HG02763 (cell line): ENCODE data around the gene MOV10L1.
"Not testable (repeated sequence)": the region's sequence is repeated elsewhere in the genome, so short reads cannot be mapped to it uniquely, and the experiment has no call there.

Experiments
- ATAC-seq: cut with Tn5 transposase; IDR thresholded peaks from one replicate; pipeline ENCODE4 v1.9.1; 2021; ENCODE audit warnings: mild to moderate bottlenecking, moderate library complexity; ENCODE audit not compliant: unreplicated experiment

The MOV10L1 gene

DNA sequence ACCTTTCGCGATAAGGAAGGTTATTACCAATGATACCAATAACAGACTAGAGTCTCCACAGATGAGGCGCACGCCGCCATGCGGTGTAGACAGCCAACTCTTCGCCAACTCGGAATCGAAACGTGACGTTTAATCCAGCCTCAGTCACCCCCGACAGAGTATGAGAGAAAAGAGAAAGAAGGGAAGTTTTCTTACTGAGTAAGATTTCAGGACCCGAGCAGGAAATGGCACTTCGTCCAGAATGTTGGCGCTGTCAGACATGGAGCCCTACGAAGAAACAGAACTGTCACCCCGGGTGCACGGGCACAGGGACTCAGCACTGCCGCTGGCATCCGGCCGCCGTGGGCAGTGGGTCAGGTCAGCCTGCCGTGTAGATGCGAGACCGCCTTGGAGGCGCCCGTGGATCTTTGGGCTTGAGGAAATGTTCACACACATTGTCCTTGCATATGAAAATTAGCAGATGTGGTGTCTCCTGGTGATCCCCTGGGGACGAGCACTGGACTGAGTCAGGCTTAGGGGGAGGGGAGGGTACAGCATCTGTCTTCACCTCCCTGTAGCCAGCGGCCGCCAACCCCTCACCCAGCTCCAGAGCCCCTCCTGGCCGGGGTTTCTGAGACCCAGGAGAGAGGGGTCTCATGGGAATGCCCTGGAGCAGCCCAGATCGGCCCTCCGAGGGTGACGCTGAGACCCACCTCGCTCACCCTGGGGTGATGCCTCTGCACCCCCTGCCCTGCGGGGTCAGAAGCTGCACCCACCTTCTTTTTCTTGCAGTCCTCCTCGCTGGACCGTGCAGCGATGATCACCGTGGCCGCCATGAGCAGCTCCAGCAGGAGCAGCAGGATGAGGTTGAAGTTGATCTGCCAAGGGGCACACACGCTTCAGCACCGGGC lies 12.9 kb upstream of the MOV10L1 start:
- ATAC-seq: no peak

DNA sequence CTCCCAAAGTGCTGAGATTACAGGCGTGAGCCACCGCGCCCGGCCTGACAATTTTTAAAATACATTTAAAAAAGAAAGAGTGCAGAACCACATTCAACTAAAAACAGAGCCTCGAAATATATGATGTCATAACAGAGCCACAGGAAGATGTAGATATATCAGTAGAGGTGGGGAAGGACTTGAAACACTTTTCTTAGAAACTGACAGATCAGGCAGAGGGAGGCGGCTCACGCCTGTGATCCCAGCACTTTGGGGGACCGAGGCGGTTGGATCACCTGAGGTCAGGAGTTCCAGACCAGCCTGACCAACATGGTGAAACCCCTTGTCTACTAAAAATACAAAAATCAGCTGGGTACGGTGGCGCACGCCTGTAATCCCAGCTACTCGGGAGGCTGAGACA lies 11.6 kb upstream of the MOV10L1 start:
- ATAC-seq: no peak

DNA sequence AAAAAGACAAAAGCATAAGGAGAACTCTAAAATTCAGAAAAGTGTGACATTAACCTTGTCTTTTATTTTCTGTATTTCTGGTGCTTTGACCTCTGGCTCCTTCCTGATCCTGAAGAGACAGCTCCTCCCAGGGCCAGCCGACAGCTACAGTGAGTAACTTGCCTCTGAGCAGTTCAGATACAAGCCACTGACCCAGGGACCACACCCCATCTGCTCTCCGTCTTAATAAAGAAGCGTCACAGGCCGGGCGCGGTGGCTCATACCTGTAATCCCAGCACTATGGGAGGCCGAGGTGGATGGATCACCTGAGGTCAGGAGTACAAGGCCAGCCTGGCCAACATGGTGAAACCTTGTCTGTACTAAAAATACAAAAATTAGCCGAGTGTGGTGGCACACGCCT lies 11.0 kb upstream of the MOV10L1 start:
- ATAC-seq: no peak

DNA sequence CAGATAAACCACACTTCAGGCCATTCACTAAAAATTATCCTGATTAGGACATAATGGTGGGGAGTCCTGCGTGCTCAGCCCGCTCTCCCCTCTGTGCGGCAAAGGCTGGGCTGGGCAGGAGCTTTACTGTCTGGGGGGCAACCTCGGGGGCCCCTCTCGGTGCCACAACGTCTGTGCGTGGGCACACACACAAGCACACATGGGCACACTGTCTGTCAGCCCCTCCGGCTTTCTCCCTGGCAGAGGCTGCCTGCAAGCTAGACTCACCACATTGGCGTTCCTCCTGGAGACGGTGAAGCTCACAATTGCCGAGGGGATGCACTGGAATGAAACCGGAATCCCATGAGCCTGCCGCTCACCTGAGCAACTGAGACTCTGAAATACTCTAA lies 9.7 kb upstream of the MOV10L1 start:
- no peak for ATAC-seq

GRCh38 chr22:50081426-50082196 lies 8.2 kb upstream of the MOV10L1 start:
- ATAC-seq: no peak

GRCh38 chr22:50082197-50082715 lies 7.5 kb upstream of the MOV10L1 start:
- no peak for ATAC-seq

DNA sequence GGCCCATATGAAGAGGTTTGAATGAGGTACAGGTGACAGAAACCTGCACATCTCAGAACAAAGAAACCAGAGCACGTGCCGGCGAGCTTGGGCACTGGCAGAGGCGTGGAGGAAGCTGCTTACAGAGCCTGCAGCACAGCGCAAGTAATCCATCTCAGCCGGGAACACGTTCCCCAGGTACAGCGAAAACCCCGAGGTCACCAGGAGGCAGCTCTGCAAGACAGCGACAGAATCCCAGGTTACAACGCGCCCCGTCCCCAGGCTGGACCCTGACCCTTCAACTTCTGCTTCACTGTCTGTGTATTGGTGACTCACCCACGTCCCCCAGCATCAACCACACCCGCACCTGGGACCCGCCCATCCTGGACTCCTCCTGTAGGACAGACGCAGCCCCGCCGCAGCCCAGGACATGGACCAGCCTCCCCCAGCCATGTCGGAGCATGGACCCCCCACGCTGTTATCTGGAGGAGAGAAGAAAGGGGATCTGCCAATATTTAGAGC lies 6.8 kb upstream of the MOV10L1 start:
- no peak for ATAC-seq

GRCh38 chr22:50083462-50084079 lies 6.2 kb upstream of the MOV10L1 start:
- no peak for ATAC-seq

DNA sequence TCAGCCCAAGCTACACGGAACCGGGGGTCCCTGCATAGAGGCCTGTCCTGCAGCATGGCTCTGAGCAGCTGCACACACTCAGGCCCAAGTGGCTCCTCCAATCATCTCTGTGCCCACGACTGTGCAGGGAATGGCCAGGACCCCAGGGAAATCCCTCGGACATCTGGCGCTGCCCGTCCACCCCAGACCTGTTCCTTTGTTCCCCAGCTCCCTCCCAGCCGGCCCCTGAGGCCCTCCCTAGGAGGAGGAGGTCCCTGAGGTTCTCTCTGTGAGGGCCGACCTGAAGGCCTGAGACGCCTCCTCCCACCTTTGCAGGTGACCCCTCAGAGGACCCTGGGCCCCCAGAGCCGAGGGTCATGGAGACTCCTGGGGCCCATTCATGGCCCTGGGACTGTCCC lies 5.7 kb upstream of the MOV10L1 start:
- no peak for ATAC-seq

DNA sequence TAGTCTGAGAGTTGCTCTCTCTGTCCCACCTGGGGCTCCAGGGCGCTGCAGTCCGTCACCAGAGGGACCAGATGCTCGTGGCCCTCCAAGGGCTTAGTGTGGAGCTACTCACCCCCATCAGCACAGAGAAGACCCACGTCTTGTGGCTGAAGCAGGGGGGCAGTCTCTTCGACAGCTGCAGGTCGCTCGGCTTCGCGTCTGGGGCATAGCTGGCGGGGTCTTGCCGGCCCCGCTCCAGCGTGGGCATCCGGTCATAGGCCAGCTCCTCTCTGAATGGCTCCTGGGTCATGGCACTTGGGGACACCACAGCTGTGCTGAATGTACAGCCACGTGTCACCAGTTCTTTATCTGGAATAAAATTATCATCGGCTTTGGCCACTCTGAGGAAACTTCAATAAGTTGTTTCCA lies 5.2 kb upstream of the MOV10L1 start:
- ATAC-seq: no peak

- no peak for ATAC-seq
Measured at GRCh38 chr22:50085211-50085972, 4.4 kb upstream of the MOV10L1 start, which contains the start of gene MLC1. MLC1 (minus strand) TSS chr22:50085426; CDS start chr22:50084902, 524 bp downstream.

- ATAC-seq: no peak
Measured at GRCh38 chr22:50086526-50086925, 3.3 kb upstream of the MOV10L1 start.

- not testable (repeated sequence) for ATAC-seq
Measured at GRCh38 chr22:50086975-50087374, 2.8 kb upstream of the MOV10L1 start.

DNA sequence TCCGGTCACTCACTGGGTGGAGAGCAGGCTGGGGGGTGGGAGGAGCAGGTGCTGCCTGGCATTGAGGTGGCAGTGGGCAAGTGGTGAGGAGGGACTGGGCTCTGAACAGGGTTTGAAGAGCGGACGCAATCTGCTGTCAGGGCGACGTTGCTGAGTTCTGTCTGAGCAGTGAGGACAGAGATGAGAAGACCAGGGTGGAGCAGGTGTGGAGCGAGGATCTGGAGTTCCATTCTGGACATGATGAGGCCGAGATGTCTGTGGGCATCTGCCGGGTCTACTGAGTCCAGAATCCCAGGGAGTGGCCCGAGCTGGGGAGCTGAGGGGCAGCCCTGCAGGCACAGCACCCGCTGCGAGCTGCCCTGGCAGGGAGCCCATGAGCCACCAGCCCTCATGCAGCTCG lies 2.2 kb upstream of the MOV10L1 start:
- ATAC-seq: no peak

- ATAC-seq: no peak
Measured at GRCh38 chr22:50088096-50088495, 1.7 kb upstream of the MOV10L1 start.

- no peak for ATAC-seq
Measured at GRCh38 chr22:50089231-50089630, 575 bp upstream of the MOV10L1 start.

GRCh38 chr22:50090412-50090714 lies 557 bp downstream of the MOV10L1 start:
- no peak for ATAC-seq

- no peak for ATAC-seq
Measured at GRCh38 chr22:50091092-50091768, 1.4 kb downstream of the MOV10L1 start.

GRCh38 chr22:50092342-50092741 lies 2.5 kb downstream of the MOV10L1 start:
- no peak for ATAC-seq

GRCh38 chr22:50098052-50098451 lies 8.2 kb downstream of the MOV10L1 start:
- no peak for ATAC-seq
